ENCODE measurements around the gene TOR2A.

Gene TOR2A

GRCh38 chr9:127777368-127777980 is 42.4 kb upstream of the TOR2A start:
- TF ChIP-seq EZH2phosphoT487 (IDR thresholded peaks at IDR 0.05; ENCODE audit: borderline replicate concordance) (no peak), CTCF (conservative IDR thresholded peaks at IDR 0.05; ENCODE audit: low read length) (no peak)
- H3K27me3 ChIP-seq (ENCODE audit: insufficient read depth, low read length, poor library complexity, severe bottlenecking), result no peaks in the 10 kb centered on the region
- H4K20me1 ChIP-seq (ENCODE audit: insufficient read depth, low read length, poor library complexity, severe bottlenecking), result peaks cover 21% of the 10 kb centered on the region
- H3K9me3 ChIP-seq (ENCODE audit: insufficient read depth, low read depth, low read length), result no peaks in the 10 kb centered on the region
- no peak overlapping the region for H2AFZ ChIP-seq (ENCODE audit: low read length)
- H3F3A ChIP-seq (ENCODE audit: low read depth), result peaks cover 7% of the 10 kb centered on the region
- no peaks in the 10 kb centered on the region for H3K9me2 ChIP-seq (replicated peaks; ENCODE audit: low read depth, low read length)
- H3K36me3 ChIP-seq (ENCODE audit: insufficient read depth, low read length), result peaks cover 19% of the 10 kb centered on the region; the same call in 1 of the 2 replicates
- peaks cover 54% of the 10 kb centered on the region for H3K4me1 ChIP-seq (ENCODE audit: insufficient read depth, low read length, poor library complexity, severe bottlenecking)
- peak overlapping the region; percentile 71 for H3K4me2 ChIP-seq (ENCODE audit: low read depth, low read length, poor library complexity, severe bottlenecking)
- H3K79me2 ChIP-seq (ENCODE audit: insufficient read depth, low read length), result peaks cover 94% of the 10 kb centered on the region
- peak overlapping the region; percentile 85 for H3K4me3 ChIP-seq (ENCODE audit: low read length, poor library complexity, severe bottlenecking)
- peak overlapping the region; percentile 92 for H3K9ac ChIP-seq (ENCODE audit: low read depth, low read length, poor library complexity, severe bottlenecking)

- Histone ChIP-seq H3K4me1 (ENCODE audit: insufficient read depth, low read length, poor library complexity, severe bottlenecking) (peaks cover 52% of the 10 kb centered on the region), H3F3A (ENCODE audit: low read depth) (peaks cover 6% of the 10 kb centered on the region; the same call in 1 of the 2 replicates), H3K9me2 (replicated peaks; ENCODE audit: low read depth, low read length) (no peaks in the 10 kb centered on the region), H3K4me3 (ENCODE audit: low read length, poor library complexity, severe bottlenecking) (peak overlapping the region; percentile 85), H3K9me3 (ENCODE audit: insufficient read depth, low read depth, low read length) (no peaks in the 10 kb centered on the region), H3K36me3 (ENCODE audit: insufficient read depth, low read length) (peaks cover 22% of the 10 kb centered on the region; the same call in 1 of the 2 replicates), H4K20me1 (ENCODE audit: insufficient read depth, low read length, poor library complexity, severe bottlenecking) (peaks cover 24% of the 10 kb centered on the region), H3K27me3 (ENCODE audit: insufficient read depth, low read length, poor library complexity, severe bottlenecking) (no peaks in the 10 kb centered on the region), H3K79me2 (ENCODE audit: insufficient read depth, low read length) (peaks cover 95% of the 10 kb centered on the region), H3K4me2 (ENCODE audit: low read depth, low read length, poor library complexity, severe bottlenecking) (peak overlapping the region; percentile 71), H3K9ac (ENCODE audit: low read depth, low read length, poor library complexity, severe bottlenecking) (peak overlapping the region; percentile 92), H2AFZ (ENCODE audit: low read length) (no peak overlapping the region)
- no peak for TF ChIP-seq EZH2phosphoT487 (IDR thresholded peaks at IDR 0.05; ENCODE audit: borderline replicate concordance)
- TF ChIP-seq CTCF (conservative IDR thresholded peaks at IDR 0.05; ENCODE audit: low read length), result no peak
These were observed 41.8 kb upstream of the TOR2A start for GRCh38 chr9:127776924-127777289.

DNA sequence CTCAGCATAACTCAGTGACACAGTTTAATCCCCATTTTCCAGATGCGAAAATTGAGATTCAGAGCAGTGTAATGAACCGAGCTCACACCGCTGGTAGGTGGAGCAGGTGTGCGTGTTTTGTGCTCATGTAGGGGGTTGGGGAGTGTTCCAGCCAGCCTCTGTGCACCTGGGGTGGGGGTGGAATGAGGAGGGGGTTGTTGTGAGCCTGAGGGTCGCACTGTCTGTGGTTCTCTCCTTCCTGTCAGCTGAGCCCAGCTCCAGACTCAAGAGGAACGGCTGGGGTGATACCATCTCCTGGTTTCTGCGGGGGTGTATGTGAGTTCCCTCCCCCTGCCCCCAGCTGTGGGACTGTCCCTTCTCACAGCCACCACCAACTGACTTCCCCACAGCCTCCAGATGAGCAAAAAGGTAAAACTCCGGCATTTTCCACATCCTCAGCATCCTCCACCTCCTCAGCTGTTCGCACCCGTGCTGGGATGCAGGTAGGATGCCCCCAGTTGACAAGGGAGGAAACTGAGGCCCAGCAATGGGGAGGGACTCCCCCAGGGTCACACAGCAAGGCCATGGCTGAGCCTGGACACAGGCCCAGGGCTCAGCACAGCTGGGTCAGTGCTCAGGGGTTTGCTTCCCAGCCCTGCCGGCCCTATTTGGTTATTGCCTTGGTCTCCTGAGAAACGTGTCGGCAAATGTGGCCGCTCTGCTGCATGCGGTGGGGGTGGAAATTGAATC is 41.3 kb upstream of the TOR2A start:
- H3F3A ChIP-seq (ENCODE audit: low read depth), result peaks cover 6% of the 10 kb centered on the region
- H3K4me2 ChIP-seq (ENCODE audit: low read depth, low read length, poor library complexity, severe bottlenecking), result peak overlapping the region; percentile 71
- peaks cover 28% of the 10 kb centered on the region for H4K20me1 ChIP-seq (ENCODE audit: insufficient read depth, low read length, poor library complexity, severe bottlenecking)
- peaks cover 50% of the 10 kb centered on the region for H3K4me1 ChIP-seq (ENCODE audit: insufficient read depth, low read length, poor library complexity, severe bottlenecking)
- H3K4me3 ChIP-seq (ENCODE audit: low read length, poor library complexity, severe bottlenecking), result peak overlapping the region; percentile 85
- no peaks in the 10 kb centered on the region for H3K27me3 ChIP-seq (ENCODE audit: insufficient read depth, low read length, poor library complexity, severe bottlenecking)
- H3K9ac ChIP-seq (ENCODE audit: low read depth, low read length, poor library complexity, severe bottlenecking), result peak overlapping the region; percentile 92
- peaks cover 93% of the 10 kb centered on the region for H3K79me2 ChIP-seq (ENCODE audit: insufficient read depth, low read length)
- TF ChIP-seq CTCF (conservative IDR thresholded peaks at IDR 0.05; ENCODE audit: low read length) (no peak), EZH2phosphoT487 (IDR thresholded peaks at IDR 0.05; ENCODE audit: borderline replicate concordance) (no peak)
- no peaks in the 10 kb centered on the region for H3K9me2 ChIP-seq (replicated peaks; ENCODE audit: low read depth, low read length)
- peaks cover 22% of the 10 kb centered on the region; the same call in 1 of the 2 replicates for H3K36me3 ChIP-seq (ENCODE audit: insufficient read depth, low read length)
- no peaks in the 10 kb centered on the region for H3K9me3 ChIP-seq (ENCODE audit: insufficient read depth, low read depth, low read length)
- no peak overlapping the region for H2AFZ ChIP-seq (ENCODE audit: low read length)

Data from Loucy (cell line).